Esophagus squamous epithelium (tissue), 4 donors: ENCODE measurements around the gene SCN4A.
"Not testable (repeated sequence)": the region's sequence is repeated elsewhere in the genome, so short reads cannot be mapped to it uniquely, and the experiment has no call there.

Experiments
- CTCF ChIP-seq, 6 experiments: fragments of 450-650 bp in 4 of 6; fragments of 200-600 bp in 2 of 6; sonication (generic) in 2 of 6; IDR thresholded peaks; one replicate each; pipeline ENCODE4 v1.5.1; 2016 to 2019; ENCODE audit warnings: antibody characterized with exemption in 6 of 6, mild to moderate bottlenecking in 4 of 6, moderate library complexity in 4 of 6
- POLR2A ChIP-seq, 4 donors: fragments of 450-650 bp; IDR thresholded peaks; one replicate each; pipeline ENCODE4 v1.6.1; 2017; ENCODE audit warnings: antibody characterized with exemption in 4 of 4, mild to moderate bottlenecking in 4 of 4, moderate library complexity in 3 of 4

GRCh38 chr17:63909586-63909985 is 63.1 kb downstream of the SCN4A start:
- TF ChIP-seq CTCF, POLR2A (IDR thresholded peaks at IDR 0.05): not testable (repeated sequence)
